ENCODE data around the gene TTC34. TPM values are rescaled to one million over a fixed set of nuclear protein-coding genes. Genes with fewer than 3 reads are reported as not detected.

TTC34 gene
- total RNA-seq, 1 donor from 2014 or later: 1.8 TPM

GRCh38 chr1:2834146-2834475 lies 32.6 kb upstream of the TTC34 start:
- no peak for DNase-seq
- no peaks in the 10 kb centered on the region for H3K4me1 Mint-ChIP-seq
- no peaks in the 10 kb centered on the region for H3K9me3 Mint-ChIP-seq
- no peaks in the 10 kb centered on the region for H3K36me3 Mint-ChIP-seq (ENCODE audit: low read depth)
- no peaks in the 10 kb centered on the region for H3K27me3 Mint-ChIP-seq
- intact Hi-C loops (cut with micrococcal nuclease): no loop called here
- no peak overlapping the region for H3K27ac Mint-ChIP-seq
- no peak overlapping the region for H3K4me3 Mint-ChIP-seq

GRCh38 chr1:2833454-2834145 lies 32.1 kb upstream of the TTC34 start:
- Mint-ChIP-seq H3K27me3 (no peaks in the 10 kb centered on the region), H3K4me3 (no peak overlapping the region), H3K27ac (no peak overlapping the region), H3K36me3 (ENCODE audit: low read depth) (no peaks in the 10 kb centered on the region), H3K9me3 (no peaks in the 10 kb centered on the region), H3K4me1 (no peaks in the 10 kb centered on the region)
- no peak for DNase-seq
- intact Hi-C loops (cut with micrococcal nuclease): no loop called here

- H3K4me1 Mint-ChIP-seq: no peaks in the 10 kb centered on the region
- H3K36me3 Mint-ChIP-seq (ENCODE audit: low read depth): no peaks in the 10 kb centered on the region
- no peak for DNase-seq
- H3K27me3 Mint-ChIP-seq: no peaks in the 10 kb centered on the region
- intact Hi-C loops (cut with micrococcal nuclease): no loop called here
- no peak overlapping the region for H3K27ac Mint-ChIP-seq
- H3K9me3 Mint-ChIP-seq: no peaks in the 10 kb centered on the region
- no peak overlapping the region for H3K4me3 Mint-ChIP-seq
These were observed 31.3 kb upstream of the TTC34 start for GRCh38 chr1:2832506-2833453.

GRCh38 chr1:2831596-2832212 lies 30.2 kb upstream of the TTC34 start:
- H3K9me3 Mint-ChIP-seq: peaks cover 4% of the 10 kb centered on the region
- DNase-seq: no peak
- H3K27me3 Mint-ChIP-seq: no peaks in the 10 kb centered on the region
- no peaks in the 10 kb centered on the region for H3K36me3 Mint-ChIP-seq (ENCODE audit: low read depth)
- H3K4me1 Mint-ChIP-seq: no peaks in the 10 kb centered on the region
- intact Hi-C loops (cut with micrococcal nuclease): no loop called here
- no peak overlapping the region for H3K4me3 Mint-ChIP-seq
- no peak overlapping the region for H3K27ac Mint-ChIP-seq

GRCh38 chr1:2830761-2831425 lies 29.4 kb upstream of the TTC34 start:
- no peak overlapping the region for H3K27ac Mint-ChIP-seq
- H3K27me3 Mint-ChIP-seq: no peaks in the 10 kb centered on the region
- H3K36me3 Mint-ChIP-seq (ENCODE audit: low read depth): no peaks in the 10 kb centered on the region
- intact Hi-C loops (cut with micrococcal nuclease): no loop called here
- DNase-seq: no peak
- H3K4me3 Mint-ChIP-seq: no peak overlapping the region
- peaks cover 4% of the 10 kb centered on the region for H3K9me3 Mint-ChIP-seq
- no peaks in the 10 kb centered on the region for H3K4me1 Mint-ChIP-seq

- Mint-ChIP-seq H3K27me3 (no peaks in the 10 kb centered on the region), H3K36me3 (ENCODE audit: low read depth) (no peaks in the 10 kb centered on the region), H3K4me3 (no peak overlapping the region), H3K27ac (no peak overlapping the region), H3K9me3 (peaks cover 4% of the 10 kb centered on the region), H3K4me1 (no peaks in the 10 kb centered on the region)
- intact Hi-C loops (cut with micrococcal nuclease): no loop called here
- DNase-seq: no peak
These were observed 28.5 kb upstream of the TTC34 start for GRCh38 chr1:2829846-2830615.

GRCh38 chr1:2828586-2829250 lies 27.2 kb upstream of the TTC34 start:
- Mint-ChIP-seq H3K9me3 (peaks cover 4% of the 10 kb centered on the region), H3K4me3 (no peak overlapping the region), H3K4me1 (no peaks in the 10 kb centered on the region), H3K27ac (no peak overlapping the region), H3K27me3 (no peaks in the 10 kb centered on the region), H3K36me3 (ENCODE audit: low read depth) (no peaks in the 10 kb centered on the region)
- intact Hi-C loops (cut with micrococcal nuclease): no loop called here
- DNase-seq: no peak

- no peaks in the 10 kb centered on the region for H3K27me3 Mint-ChIP-seq
- intact Hi-C loops (cut with micrococcal nuclease): no loop called here
- peaks cover 4% of the 10 kb centered on the region for H3K9me3 Mint-ChIP-seq
- H3K4me3 Mint-ChIP-seq: no peak overlapping the region
- H3K36me3 Mint-ChIP-seq (ENCODE audit: low read depth): no peaks in the 10 kb centered on the region
- H3K4me1 Mint-ChIP-seq: no peaks in the 10 kb centered on the region
- no peak for DNase-seq
- no peak overlapping the region for H3K27ac Mint-ChIP-seq
These were observed 25.3 kb upstream of the TTC34 start for GRCh38 chr1:2826736-2827292.

- no peaks in the 10 kb centered on the region for H3K36me3 Mint-ChIP-seq (ENCODE audit: low read depth)
These were observed 24.8 kb upstream of the TTC34 start for GRCh38 chr1:2826316-2826715.

GRCh38 chr1:2825487-2826189 lies 24.1 kb upstream of the TTC34 start:
- H3K27ac Mint-ChIP-seq: no peak overlapping the region
- no peaks in the 10 kb centered on the region for H3K36me3 Mint-ChIP-seq (ENCODE audit: low read depth)
- H3K27me3 Mint-ChIP-seq: no peaks in the 10 kb centered on the region
- H3K4me1 Mint-ChIP-seq: no peaks in the 10 kb centered on the region
- DNase-seq: no peak
- H3K4me3 Mint-ChIP-seq: no peak overlapping the region
- intact Hi-C loops (cut with micrococcal nuclease): no loop called here
- H3K9me3 Mint-ChIP-seq: peaks cover 4% of the 10 kb centered on the region

More at GRCh38 chr1:2826316-2826715, 24.8 kb upstream of the TTC34 start:
- intact Hi-C loops (cut with micrococcal nuclease): no loop called here
- no peaks in the 10 kb centered on the region for H3K4me1 Mint-ChIP-seq
- peaks cover 4% of the 10 kb centered on the region for H3K9me3 Mint-ChIP-seq
- no peak overlapping the region for H3K27ac Mint-ChIP-seq
- H3K4me3 Mint-ChIP-seq: no peak overlapping the region
- no peaks in the 10 kb centered on the region for H3K27me3 Mint-ChIP-seq
- DNase-seq: no peak

GRCh38 chr1:2824999-2825398 lies 23.5 kb upstream of the TTC34 start:
- Mint-ChIP-seq H3K27ac (no peak overlapping the region), H3K4me3 (no peak overlapping the region), H3K27me3 (no peaks in the 10 kb centered on the region), H3K36me3 (ENCODE audit: low read depth) (no peaks in the 10 kb centered on the region), H3K4me1 (no peaks in the 10 kb centered on the region), H3K9me3 (peaks cover 4% of the 10 kb centered on the region)
- intact Hi-C loops (cut with micrococcal nuclease): no loop called here
- DNase-seq: no peak

- H3K36me3 Mint-ChIP-seq (ENCODE audit: low read depth): no peaks in the 10 kb centered on the region
- H3K27ac Mint-ChIP-seq: no peak overlapping the region
- peaks cover 4% of the 10 kb centered on the region for H3K9me3 Mint-ChIP-seq
- no peak for DNase-seq
- intact Hi-C loops (cut with micrococcal nuclease): no loop called here
- no peaks in the 10 kb centered on the region for H3K4me1 Mint-ChIP-seq
- H3K4me3 Mint-ChIP-seq: no peak overlapping the region
- H3K27me3 Mint-ChIP-seq: no peaks in the 10 kb centered on the region
These were observed 22.6 kb upstream of the TTC34 start for GRCh38 chr1:2823921-2824610.

Data from activated CD4-positive, alpha-beta T cell treated with anti-CD3 and anti-CD28 coated beads, Interleukin-2, amount 10 ng/mL, durations not matched to agents 24 days and 14 days (primary cell).